HFFc6 (cell line): ENCODE results near the gene SWI5. TPM values are rescaled to one million over a fixed set of nuclear protein-coding genes. Genes with fewer than 3 reads are reported as not detected.

Source experiments
- DNase-seq: peaks from one replicate; pipeline ENCODE4 v3.0.0-alpha.2; 2018
- H3K27ac Mint-ChIP-seq: 2 replicates; pipeline ENCODE4 v1.8.0; 2020; ENCODE audit warnings: mild to moderate bottlenecking, mixed read lengths
- H3K27me3 Mint-ChIP-seq: 2 replicates; pipeline ENCODE4 v1.8.0; 2021; ENCODE audit warnings: mild to moderate bottlenecking, moderate library complexity, mixed read lengths; ENCODE audit not compliant: insufficient read depth
- H3K36me3 Mint-ChIP-seq: 2 replicates; pipeline ENCODE4 v1.8.0; 2021; ENCODE audit warnings: low read depth, mixed read lengths
- H3K4me1 Mint-ChIP-seq: 2 replicates; pipeline ENCODE4 v1.8.0; 2020; ENCODE audit warnings: low read depth, mixed read lengths
- H3K4me3 Mint-ChIP-seq: 2 replicates; pipeline ENCODE4 v1.8.0; 2020; ENCODE audit warnings: mild to moderate bottlenecking, moderate library complexity, mixed read lengths
- H3K9me3 Mint-ChIP-seq: 2 replicates; pipeline ENCODE4 v1.8.0; 2020; ENCODE audit warnings: mild to moderate bottlenecking, mixed read lengths
- total RNA-seq, 6 experiments: library from RNA; stranded (reverse); fragmentation: NEBNext Ultra II Directional; extraction: Animal tissue kit (Norgen Biotek cat#: 25700); gene quantifications; 2 replicates in 1 of 6; 3 replicates in 5 of 6; pipeline ENCODE4 v1.2.3, GENCODE V29; 2021
- TF ChIP-seq, protein P1 (sequence below): fragments of 200-600 bp; sonication (generic); IDR thresholded peaks from 2 replicates; pipeline ENCODE4 v1.5.0; 2021; ENCODE audit warnings: antibody characterized with exemption, mild to moderate bottlenecking

The SWI5 gene
- total RNA-seq, 6 experiments from 2014 or later: 40.7 to 46.7 (median 41.9) TPM

DNA sequence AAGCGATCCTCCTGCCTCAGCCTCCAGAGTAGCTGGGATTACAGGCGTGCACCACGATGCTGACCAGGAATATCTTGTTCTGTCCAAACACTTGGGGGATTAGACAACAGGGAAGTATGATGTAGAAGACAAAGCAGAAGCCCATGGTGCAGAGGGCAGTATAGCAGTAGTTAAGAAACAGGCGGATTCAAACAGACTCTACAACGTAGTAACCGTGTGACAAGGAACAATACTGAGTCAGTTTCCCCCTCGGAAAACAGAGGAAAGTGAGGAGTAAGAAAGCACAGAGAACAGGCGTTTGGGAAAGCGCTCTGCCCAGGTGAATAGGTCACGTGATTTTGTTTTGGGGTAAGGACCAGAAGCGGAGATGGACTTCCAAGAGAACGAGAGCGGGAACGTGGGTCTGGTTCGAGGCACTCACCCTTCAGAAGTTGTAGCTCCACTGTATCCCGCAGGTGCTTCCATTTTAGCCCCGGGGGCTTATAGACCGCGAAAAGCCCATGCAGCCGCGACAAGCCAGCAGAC, 45.9 kb downstream of the SWI5 start:
- no peak for DNase-seq
- Mint-ChIP-seq H3K27me3 (peaks cover 2% of the 10 kb centered on the region), H3K36me3 (peaks cover 9% of the 10 kb centered on the region; the same call in 1 of the 2 replicates), H3K9me3 (no peaks in the 10 kb centered on the region), H3K4me1 (peaks cover 5% of the 10 kb centered on the region; the same call in 1 of the 2 replicates), H3K4me3 (peak overlapping the region; percentile 95), H3K27ac (peak overlapping the region; percentile 98)
- TF ChIP-seq, protein P1, sequence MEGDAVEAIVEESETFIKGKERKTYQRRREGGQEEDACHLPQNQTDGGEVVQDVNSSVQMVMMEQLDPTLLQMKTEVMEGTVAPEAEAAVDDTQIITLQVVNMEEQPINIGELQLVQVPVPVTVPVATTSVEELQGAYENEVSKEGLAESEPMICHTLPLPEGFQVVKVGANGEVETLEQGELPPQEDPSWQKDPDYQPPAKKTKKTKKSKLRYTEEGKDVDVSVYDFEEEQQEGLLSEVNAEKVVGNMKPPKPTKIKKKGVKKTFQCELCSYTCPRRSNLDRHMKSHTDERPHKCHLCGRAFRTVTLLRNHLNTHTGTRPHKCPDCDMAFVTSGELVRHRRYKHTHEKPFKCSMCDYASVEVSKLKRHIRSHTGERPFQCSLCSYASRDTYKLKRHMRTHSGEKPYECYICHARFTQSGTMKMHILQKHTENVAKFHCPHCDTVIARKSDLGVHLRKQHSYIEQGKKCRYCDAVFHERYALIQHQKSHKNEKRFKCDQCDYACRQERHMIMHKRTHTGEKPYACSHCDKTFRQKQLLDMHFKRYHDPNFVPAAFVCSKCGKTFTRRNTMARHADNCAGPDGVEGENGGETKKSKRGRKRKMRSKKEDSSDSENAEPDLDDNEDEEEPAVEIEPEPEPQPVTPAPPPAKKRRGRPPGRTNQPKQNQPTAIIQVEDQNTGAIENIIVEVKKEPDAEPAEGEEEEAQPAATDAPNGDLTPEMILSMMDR: no peak

DNA sequence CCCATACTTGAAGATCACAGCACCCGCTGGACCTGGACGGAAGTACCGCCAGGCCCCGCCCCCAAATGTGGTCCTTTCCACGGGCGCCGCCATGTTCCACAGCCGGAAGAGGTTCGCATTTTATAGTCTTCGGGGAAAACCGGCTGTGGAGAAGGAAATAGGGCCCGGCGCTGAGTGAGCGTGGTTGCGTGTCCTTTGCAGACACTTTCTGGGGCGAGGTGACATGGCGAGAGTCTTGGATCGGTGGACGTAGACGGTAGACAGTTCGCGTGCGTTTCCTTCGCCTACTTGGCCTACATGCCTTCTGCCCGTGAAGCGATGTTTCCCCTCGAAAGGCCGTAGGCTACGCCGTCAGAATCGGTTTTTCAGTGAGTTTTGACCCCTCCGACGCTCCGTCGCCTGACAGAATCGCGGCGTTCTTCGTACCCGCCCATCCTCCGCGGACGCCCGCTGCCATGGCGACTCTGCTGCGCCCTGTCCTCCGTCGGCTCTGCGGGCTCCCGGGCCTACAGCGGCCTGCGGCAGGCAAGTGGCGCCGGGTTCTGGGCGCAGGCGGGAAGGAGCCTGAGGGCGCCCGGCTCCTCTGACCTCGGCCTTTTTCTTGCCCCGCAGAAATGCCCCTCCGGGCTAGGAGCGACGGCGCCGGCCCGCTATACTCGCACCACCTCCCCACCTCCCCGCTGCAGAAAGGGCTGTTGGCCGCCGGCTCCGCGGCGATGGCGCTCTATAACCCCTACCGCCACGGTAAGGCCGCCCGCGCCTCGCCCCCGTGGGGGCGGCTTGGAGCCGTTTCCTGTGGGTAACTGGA, 46.5 kb downstream of the SWI5 start, which contains the start of the genes COQ4 and TRUB2:
TSS of gene COQ4 (plus strand) at position 436 of the 808 bp plus-strand sequence. CDS start at position 456, 20 bp downstream.
TSS of gene TRUB2 (minus strand) at position 44 of the 808 bp plus-strand sequence. CDS start at position 5, 39 bp downstream.
- TF ChIP-seq, protein P1: no peak
- Mint-ChIP-seq H3K36me3 (peaks cover 9% of the 10 kb centered on the region; the same call in 1 of the 2 replicates), H3K9me3 (no peaks in the 10 kb centered on the region), H3K27me3 (peaks cover 2% of the 10 kb centered on the region), H3K27ac (peak within 1 kb of the TSS; percentile 98), H3K4me3 (peak within 1 kb of the TSS; percentile 95), H3K4me1 (peaks cover 5% of the 10 kb centered on the region; the same call in 1 of the 2 replicates)
- DNase-seq: peak; percentile 93

DNA sequence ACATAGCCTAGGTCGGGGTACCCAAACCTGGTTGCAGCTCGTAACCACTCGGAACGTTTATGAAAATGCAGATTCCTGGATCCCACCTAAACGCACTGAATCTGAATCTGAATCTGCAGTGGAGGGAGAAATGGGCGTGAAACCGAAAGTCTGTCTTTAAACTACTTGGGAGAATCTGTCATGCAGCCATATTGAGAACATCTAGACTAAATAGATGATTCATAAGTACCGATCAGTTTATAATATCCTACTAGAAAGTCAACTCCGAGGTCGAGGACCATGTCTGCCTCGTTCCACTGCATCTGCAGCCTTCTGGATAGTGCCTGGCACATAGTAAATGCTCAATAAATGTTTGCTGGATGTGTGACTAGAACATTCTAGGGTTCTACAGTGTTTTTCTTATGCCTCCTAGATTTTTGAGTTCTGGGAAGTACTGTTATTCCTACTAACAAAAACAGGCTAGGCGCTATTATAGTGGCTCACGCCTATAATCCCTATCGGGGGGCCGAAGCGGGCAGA, 47.2 kb downstream of the SWI5 start:
- peak; percentile 23 for DNase-seq
- peaks cover 2% of the 10 kb centered on the region for H3K27me3 Mint-ChIP-seq
- no peaks in the 10 kb centered on the region for H3K9me3 Mint-ChIP-seq
- peak overlapping the region; percentile 95 for H3K4me3 Mint-ChIP-seq
- H3K36me3 Mint-ChIP-seq: peaks cover 9% of the 10 kb centered on the region; the same call in 1 of the 2 replicates
- TF ChIP-seq, protein P1: no peak
- peak overlapping the region; percentile 98 for H3K27ac Mint-ChIP-seq
- peaks cover 5% of the 10 kb centered on the region; the same call in 1 of the 2 replicates for H3K4me1 Mint-ChIP-seq

DNA sequence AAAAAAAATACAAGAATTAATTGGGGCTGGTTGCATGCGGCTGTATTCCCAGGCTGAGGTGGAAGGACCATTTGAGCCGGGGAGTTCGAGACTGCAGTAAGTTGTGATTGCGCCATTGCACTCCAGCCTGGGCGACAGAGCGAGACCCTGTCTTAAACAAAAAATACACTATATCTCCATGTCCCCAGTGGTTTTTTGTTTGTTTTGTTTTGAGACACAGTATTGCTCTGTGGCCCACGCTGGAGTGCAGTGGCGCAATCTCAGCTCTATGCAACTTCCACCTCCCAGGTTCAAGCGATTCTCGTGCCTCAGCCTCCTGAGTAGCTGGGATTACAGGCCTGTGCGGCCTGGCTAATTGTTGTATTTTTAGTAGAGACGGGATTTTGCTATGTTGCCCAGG, 47.7 kb downstream of the SWI5 start:
- Mint-ChIP-seq H3K27me3 (peaks cover 2% of the 10 kb centered on the region), H3K4me3 (peak overlapping the region; percentile 95), H3K27ac (peak overlapping the region; percentile 98; the same call in 1 of the 2 replicates), H3K36me3 (peaks cover 9% of the 10 kb centered on the region; the same call in 1 of the 2 replicates), H3K4me1 (peaks cover 9% of the 10 kb centered on the region; the same call in 1 of the 2 replicates), H3K9me3 (no peaks in the 10 kb centered on the region)
- no peak for DNase-seq
- TF ChIP-seq, protein P1: no peak

DNA sequence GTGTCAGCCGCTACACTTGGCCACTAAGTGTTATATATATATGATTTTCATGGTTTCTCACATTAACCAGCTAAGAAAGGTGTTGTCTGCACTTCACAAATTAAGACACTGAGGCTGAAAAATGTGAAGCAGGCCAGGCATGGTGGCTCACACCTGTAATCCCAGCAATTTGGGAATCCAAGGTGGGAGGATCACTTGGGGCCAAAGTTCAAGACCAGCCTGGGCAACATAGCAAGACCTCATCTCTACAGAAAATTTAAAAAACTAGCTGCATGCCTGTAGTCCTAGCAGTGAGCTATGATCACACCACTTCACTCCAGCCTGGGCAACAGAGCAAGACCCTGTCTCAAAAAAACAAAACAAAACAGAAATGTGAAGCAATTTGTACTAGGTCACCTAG, 48.3 kb downstream of the SWI5 start:
- peaks cover 2% of the 10 kb centered on the region for H3K27me3 Mint-ChIP-seq
- peaks cover 9% of the 10 kb centered on the region; the same call in 1 of the 2 replicates for H3K36me3 Mint-ChIP-seq
- H3K4me3 Mint-ChIP-seq: peak overlapping the region; percentile 95
- no peaks in the 10 kb centered on the region for H3K9me3 Mint-ChIP-seq
- peaks cover 11% of the 10 kb centered on the region; the same call in 1 of the 2 replicates for H3K4me1 Mint-ChIP-seq
- TF ChIP-seq, protein P1: no peak
- no peak overlapping the region for H3K27ac Mint-ChIP-seq
- DNase-seq: no peak
